NB4 (cell line): ENCODE measurements around the gene TMEM178B.

ENCODE experiments used
- DNase-seq: peaks from one replicate; pipeline ENCODE4 v3.0.0; 2010; ENCODE audit warnings: low read depth
- H3K4me3 ChIP-seq: one replicate; pipeline ENCODE4 v1.5.1; 2011; ENCODE audit warnings: mild to moderate bottlenecking, low read depth, low read length, moderate library complexity
- CTCF ChIP-seq: IDR thresholded peaks from one replicate; pipeline ENCODE4 v1.5.1; 2012; ENCODE audit warnings: low read depth, low read length
- MAX ChIP-seq: IDR thresholded peaks from 2 replicates; pipeline ENCODE4 v1.6.1; 2011; ENCODE audit warnings: low read depth, low read length
- MYC ChIP-seq: IDR thresholded peaks from 2 replicates; pipeline ENCODE4 v1.6.1; 2011; ENCODE audit warnings: low read depth, low read length
- POLR2A ChIP-seq: IDR thresholded peaks from 2 replicates; pipeline ENCODE4 v1.6.1; 2011; ENCODE audit warnings: mild to moderate bottlenecking; ENCODE audit not compliant: insufficient read length; ENCODE audit errors: extremely low read depth

TMEM178B gene

GRCh38 chr7:141439164-141439563 is 365.3 kb downstream of the TMEM178B start:
- no peak overlapping the region for H3K4me3 ChIP-seq
- no peak for DNase-seq
- no peak for TF ChIP-seq MAX

GRCh38 chr7:141439776-141440175 is 365.9 kb downstream of the TMEM178B start:
- TF ChIP-seq MYC (no peak), CTCF (no peak), POLR2A (no peak), MAX (no peak)
- no peak for DNase-seq
- no peak overlapping the region for H3K4me3 ChIP-seq

- H3K4me3 ChIP-seq = no peak overlapping the region
- no peak for DNase-seq
- TF ChIP-seq MAX (no peak), MYC (no peak)
Observed at GRCh38 chr7:141441837-141442627, 368.2 kb downstream of the TMEM178B start.

- H3K4me3 ChIP-seq = no peak overlapping the region
- TF ChIP-seq CTCF (no peak), MYC (no peak)
- DNase-seq = no peak
Observed at GRCh38 chr7:141442781-141443180, 368.9 kb downstream of the TMEM178B start.

GRCh38 chr7:141444961-141445360 is 371.1 kb downstream of the TMEM178B start:
- TF ChIP-seq MYC = no peak
- no peak for TF ChIP-seq CTCF
- no peak for TF ChIP-seq POLR2A
- TF ChIP-seq MAX = no peak
- H3K4me3 ChIP-seq = no peak overlapping the region

GRCh38 chr7:141451232-141451631 is 377.4 kb downstream of the TMEM178B start:
- TF ChIP-seq CTCF = no peak
- no peak for TF ChIP-seq MYC
- no peak for TF ChIP-seq POLR2A
- TF ChIP-seq MAX = no peak
- no peak for DNase-seq
- no peak overlapping the region for H3K4me3 ChIP-seq

More at GRCh38 chr7:141444961-141445360, 371.1 kb downstream of the TMEM178B start:
- no peak for DNase-seq

- no peak for DNase-seq
- TF ChIP-seq MAX (no peak), CTCF (no peak), MYC (no peak), POLR2A (no peak)
- H3K4me3 ChIP-seq = no peak overlapping the region
Observed at GRCh38 chr7:141452911-141453310, 379.0 kb downstream of the TMEM178B start.
